NCI-H2196 treated with DMSO at 0.1 percent for 48 hours (cell line): ENCODE results near the gene AGPS.
"Not testable (repeated sequence)": the region's sequence is repeated elsewhere in the genome, so short reads cannot be mapped to it uniquely, and the experiment has no call there.

Experiments
- DNase-seq: peaks from one replicate; lab custom pipeline; 2025; ENCODE audit not compliant: unreplicated experiment; lab: John Stamatoyannopoulos, UW

The AGPS gene

DNA sequence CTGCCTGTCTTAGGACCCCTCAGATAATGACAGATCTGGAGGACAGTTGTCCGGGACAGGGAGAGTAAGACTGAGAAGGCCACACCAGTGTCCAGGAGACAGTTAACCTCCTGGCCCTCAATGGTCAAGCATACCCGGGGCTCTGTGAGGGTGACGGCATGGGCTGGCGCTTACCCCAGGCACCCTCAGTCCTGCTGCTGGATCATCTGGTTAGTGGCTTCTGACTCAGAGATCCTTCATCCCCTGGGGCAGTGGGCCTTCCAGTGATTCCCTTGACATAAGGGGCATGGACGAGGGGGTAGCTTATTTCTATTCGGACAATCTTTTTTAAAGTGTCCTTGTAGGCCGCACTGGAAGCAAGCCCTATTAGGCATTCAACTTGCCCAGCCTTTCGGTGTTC is 18.1 kb downstream of the AGPS start:
- not testable (repeated sequence) for DNase-seq

DNA sequence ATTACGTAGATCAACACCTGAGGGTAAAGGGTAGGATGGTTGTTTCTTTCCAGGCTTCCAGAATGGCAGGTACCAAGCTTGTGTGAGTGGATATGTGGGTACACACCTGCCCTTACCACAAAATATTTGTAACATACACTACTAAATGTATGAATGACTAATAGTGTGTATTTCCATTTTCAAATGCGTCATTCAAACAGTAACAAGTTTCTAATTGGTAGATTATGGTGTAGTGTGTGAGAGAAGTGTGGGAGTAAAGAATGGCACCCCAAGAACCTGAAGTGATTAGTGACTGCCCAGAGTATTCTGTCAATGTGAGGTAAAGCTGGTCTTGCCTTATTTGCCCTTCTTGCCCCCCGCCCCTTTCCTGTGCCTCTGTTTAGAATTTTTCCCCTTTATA is 21.1 kb downstream of the AGPS start:
- no peak for DNase-seq

DNA sequence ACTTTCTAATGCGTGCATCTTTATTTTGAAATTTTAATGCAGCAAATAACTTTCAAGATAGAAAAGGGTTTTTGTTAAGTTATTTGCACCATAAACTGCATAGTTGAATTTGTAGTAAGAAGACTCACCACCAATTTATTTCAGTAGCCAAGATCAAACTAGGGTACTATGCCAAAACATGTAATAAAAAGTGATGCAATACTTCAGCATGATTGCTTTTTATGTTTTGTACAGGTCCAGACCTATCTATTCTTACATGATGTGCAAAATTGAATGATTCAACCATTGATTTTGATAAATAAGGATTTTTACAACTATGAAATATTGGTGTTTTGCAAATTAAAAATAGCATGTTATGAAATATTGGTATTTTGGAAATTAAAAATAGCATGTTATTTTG is 26.7 kb downstream of the AGPS start:
- DNase-seq: no peak

DNA sequence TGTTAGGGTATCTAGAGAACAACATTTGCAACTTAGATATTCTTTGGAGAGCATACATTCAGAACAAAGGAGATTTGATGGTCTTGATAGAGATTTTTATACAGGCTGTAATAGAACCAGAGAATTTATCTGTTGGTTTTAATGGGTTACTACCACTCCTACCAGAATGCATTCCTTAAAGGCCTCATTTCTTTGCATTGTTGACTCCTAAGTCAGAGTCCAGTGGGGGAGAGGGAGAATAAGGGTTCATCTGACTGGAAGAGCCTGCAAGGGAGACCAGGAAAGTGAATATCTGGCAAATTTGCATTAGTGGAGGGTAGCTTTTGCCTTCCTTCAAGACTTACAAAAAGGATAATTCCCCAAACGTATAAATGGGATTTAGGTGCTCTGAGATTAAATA is 29.7 kb downstream of the AGPS start:
- DNase-seq: no peak

- DNase-seq: not testable (repeated sequence)
These were observed 31.5 kb downstream of the AGPS start for GRCh38 chr2:177424120-177424519.

DNA sequence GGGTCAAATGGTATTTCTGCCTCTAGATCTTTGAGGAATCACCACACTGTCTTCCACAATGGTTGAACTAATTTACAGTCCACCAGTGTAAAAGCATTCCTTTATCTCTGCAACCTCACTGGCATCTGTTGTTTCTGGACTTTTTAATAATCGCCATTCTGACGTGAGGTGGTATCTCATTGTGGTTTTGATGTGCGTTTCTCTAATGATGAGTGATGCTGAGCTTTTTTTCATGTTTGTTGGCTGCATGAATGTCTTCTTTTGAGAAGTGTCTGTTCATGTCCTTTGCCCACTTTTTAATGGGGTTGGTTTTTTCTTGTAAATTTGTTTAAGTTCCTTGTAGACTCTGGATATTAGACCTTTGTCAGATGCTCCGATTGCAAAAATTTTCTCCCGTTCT is 32.0 kb downstream of the AGPS start:
- not testable (repeated sequence) for DNase-seq

GRCh38 chr2:177427316-177427715 is 34.7 kb downstream of the AGPS start:
- DNase-seq: no peak

DNA sequence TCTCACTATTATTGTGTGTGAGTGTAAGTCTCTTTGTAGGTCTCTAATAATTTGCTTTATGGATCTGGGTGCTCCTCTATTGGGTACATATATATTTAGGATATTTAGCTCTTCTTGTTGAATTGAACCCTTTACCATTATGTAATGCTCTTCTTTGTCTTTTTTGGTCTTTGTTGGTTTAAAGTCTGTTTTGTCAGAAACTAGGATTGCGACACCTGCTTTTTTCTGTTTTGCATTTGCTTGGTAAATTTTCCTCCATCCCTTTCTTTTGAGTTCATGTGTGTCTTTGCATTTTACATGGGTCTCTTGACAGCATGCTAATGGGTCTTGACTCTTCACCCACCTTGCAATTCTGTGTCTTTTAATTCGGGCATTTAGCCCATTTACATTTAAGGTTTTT is 35.4 kb downstream of the AGPS start:
- not testable (repeated sequence) for DNase-seq

DNA sequence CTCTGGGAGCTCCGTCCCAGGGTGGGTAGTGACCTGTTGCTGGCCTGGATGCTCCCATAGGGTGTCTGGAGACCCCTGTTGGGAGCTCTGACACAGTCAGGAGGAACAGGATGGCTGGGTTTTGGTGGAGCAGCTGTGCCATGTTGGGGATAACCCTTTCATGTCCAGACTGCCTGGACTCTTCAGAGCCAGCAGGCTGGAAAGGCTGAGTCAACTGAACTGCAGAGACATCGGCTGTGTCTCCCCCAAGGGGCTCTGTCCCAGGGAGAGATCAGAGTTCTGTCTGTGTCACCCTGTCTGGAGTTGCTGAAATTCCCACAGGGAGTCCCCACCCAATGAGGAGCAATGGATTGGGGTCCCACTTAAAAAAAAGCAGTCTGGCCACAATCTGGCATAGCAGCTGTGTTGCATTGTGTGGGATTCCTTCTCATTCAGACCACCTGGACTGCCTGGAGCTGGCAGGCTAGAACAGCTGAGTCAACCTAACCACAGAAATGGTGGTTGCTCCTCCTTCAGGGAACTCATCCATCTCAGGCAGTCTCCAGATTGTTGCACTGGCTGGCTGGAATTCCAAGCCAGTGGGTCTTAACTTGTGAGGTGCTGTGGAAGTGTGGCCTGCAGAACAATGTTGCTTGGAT is 37.2 kb downstream of the AGPS start:
- no peak for DNase-seq

DNA sequence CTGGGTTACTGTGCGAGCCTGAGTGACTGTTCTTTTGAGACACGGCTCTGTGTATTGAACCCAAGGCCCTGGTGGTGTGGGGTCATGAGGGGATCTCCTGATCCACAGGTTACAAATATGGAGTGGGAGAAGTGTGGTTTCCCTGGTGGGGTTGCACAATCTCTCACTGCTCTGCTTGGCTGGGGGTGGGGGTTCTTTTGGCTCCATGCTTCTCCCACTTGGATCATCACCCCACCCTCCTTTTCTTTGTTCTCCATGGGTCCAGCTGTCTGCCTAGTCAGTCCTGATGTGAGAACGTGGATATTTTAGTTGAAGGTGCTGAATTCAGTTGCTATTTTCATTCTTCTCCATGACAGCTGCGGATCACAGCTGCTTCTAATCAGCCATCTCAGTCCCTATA is 37.8 kb downstream of the AGPS start:
- no peak for DNase-seq

- DNase-seq: not testable (repeated sequence)
These were observed 38.6 kb downstream of the AGPS start for GRCh38 chr2:177431111-177431725.

- no peak for DNase-seq
These were observed 40.1 kb downstream of the AGPS start for GRCh38 chr2:177432703-177433102.

DNA sequence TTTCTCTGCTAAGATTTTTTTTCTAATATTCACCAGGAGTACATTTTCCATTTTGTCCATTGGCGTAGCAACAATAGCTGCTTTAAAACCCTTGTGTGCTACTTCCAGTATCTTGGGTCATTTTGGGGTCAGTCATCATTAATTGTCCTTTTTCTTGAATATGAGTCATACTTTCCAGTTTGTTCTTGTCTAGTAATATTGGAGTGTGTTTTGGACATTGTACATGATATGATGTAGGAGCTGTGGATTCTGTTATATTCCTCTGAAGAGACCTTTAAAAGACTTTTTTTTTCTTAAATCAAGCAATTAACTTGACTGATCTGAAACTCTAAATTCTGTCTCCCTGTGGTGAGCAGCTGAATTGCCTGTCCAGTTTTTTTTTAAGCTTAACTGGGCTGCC is 40.8 kb downstream of the AGPS start:
- no peak for DNase-seq

- no peak for DNase-seq
These were observed 41.9 kb downstream of the AGPS start for GRCh38 chr2:177434475-177434874.

DNA sequence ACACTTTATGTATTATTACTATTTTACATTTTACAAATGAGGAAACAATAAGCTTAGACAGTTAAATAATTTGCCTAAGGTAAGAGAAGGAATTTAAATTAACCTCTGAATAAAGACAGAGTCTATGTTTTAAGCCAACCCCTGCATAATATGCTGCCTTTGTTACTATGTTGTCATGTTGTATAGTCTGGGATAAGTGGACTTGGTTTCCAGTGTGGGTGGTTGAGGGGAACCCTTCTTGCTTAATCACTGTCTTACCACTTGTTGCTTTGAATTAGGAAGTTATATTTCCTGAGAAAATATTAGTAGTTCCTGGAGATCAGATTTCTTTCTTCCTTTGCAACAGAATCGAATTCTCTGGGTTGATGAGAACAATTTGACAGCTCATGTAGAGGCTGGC is 52.6 kb downstream of the AGPS start:
- DNase-seq: no peak

- no peak for DNase-seq
These were observed 55.5 kb downstream of the AGPS start for GRCh38 chr2:177448031-177448430.

- DNase-seq: no peak
These were observed 56.6 kb downstream of the AGPS start for GRCh38 chr2:177449159-177449558.

GRCh38 chr2:177455187-177455586 is 62.6 kb downstream of the AGPS start:
- no peak for DNase-seq

DNA sequence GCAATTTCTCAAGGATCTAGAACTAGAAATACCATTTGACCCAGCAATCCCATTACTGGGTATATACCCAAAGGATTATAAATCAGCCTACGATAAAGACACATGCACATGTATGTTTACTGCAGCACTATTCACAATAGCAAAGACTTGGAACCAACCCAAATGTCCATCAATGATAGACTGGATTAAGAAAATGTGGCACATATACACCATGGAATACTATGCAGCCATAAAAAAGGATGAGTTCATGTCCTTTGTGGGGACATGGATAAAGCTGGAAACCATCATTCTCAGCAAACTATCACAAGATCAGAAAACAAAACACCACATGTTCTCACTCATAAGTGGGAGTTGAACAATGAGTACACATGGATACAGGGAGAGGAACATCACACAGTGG is 67.2 kb downstream of the AGPS start:
- DNase-seq: not testable (repeated sequence)

GRCh38 chr2:177460973-177461585 is 68.5 kb downstream of the AGPS start:
- no peak for DNase-seq

DNA sequence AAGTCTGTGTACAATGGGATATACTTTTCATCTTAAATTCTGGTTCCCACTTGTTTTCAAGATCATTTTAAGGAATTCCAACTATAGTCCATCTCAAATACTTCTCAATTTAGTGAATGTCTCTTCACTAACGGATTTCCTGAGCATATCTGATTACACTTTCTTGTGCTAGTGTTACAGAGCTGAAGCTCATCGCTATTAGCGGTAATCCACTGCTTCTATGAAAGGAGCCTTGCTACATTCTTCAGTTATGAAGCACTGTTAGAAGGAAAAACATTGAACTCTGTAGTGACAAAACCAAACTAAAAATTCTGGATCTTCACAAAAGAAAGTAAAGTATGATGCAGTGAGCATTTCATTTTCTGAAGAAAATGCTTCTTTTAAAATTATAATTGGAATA is 72.0 kb downstream of the AGPS start:
- DNase-seq: no peak

DNA sequence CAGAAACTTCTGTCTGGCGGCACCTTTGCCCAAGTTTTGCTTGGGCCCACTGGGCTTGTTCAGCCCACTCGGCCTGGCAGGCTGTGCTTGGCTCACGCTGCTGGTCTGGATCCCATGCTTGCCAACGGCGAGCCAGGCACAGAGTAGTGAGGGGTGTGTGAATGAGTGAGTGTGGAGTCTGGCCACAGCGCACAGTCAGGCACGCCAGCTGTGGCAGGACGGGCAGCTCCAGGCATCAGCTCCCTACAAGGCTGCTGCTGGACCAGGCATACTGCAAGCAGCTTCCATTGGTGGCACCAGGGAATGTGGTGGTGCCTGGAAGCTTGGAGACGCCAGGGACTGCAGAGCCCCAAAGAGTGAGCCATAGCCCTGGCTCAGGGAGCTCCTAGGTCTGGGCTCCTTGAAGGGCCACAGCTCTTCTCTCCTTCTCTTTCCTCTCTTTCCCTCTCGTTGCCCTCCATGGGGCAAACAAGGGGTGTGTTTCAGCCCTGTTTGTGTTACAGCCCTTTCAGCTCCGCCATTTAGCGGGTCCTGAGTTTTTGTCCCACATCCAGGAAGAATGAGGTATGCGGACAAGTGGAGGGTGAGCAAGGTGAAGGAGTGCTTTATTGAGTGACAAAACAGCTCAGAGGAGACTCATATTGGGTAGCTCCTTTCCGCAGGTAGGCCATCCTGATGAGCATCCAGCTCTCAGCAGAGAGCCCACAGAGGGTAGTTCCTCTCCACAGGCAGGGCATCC is 73.0 kb downstream of the AGPS start:
- DNase-seq: no peak
